ENCODE results near the gene LYPD8.
"Not testable (repeated sequence)": the region's sequence is repeated elsewhere in the genome, so short reads cannot be mapped to it uniquely, and the experiment has no call there.

The LYPD8 gene

GRCh38 chr1:248792342-248792741 lies 36.8 kb upstream of the LYPD8 start:
- no peaks in the 10 kb centered on the region for H3K79me2 ChIP-seq (ENCODE audit: insufficient read depth, low read length)
- H2AFZ ChIP-seq (ENCODE audit: low read depth, low read length, severe bottlenecking), result no peak overlapping the region
- no peak overlapping the region for H3K4me3 ChIP-seq (ENCODE audit: insufficient read depth, low read length, poor library complexity, severe bottlenecking)
- no peaks in the 10 kb centered on the region for H3F3A ChIP-seq (ENCODE audit: insufficient read depth)
- TF ChIP-seq EZH2phosphoT487 (conservative IDR thresholded peaks at IDR 0.05; ENCODE audit: low read length) (no peak), CTCF (IDR thresholded peaks at IDR 0.05; ENCODE audit: insufficient read depth, low read length, poor library complexity, severe bottlenecking) (no peak)
- H3K27ac ChIP-seq (ENCODE audit: low read depth, low read length), result no peak overlapping the region
- H3K36me3 ChIP-seq (ENCODE audit: low read length), result no peaks in the 10 kb centered on the region
- no peaks in the 10 kb centered on the region for H3K27me3 ChIP-seq (ENCODE audit: low read length)
- no peak overlapping the region for H3K9ac ChIP-seq (ENCODE audit: low read length)
- H3K9me3 ChIP-seq (ENCODE audit: insufficient read depth, low read length), result no peaks in the 10 kb centered on the region
- H3K4me2 ChIP-seq (ENCODE audit: low read depth, low read length, poor library complexity, severe bottlenecking), result no peak overlapping the region
- no peaks in the 10 kb centered on the region for H4K20me1 ChIP-seq (ENCODE audit: low read depth, low read length)
- H3K9me2 ChIP-seq (replicated peaks; ENCODE audit: insufficient read depth, low read length), result no peaks in the 10 kb centered on the region

- Histone ChIP-seq H3F3A (ENCODE audit: insufficient read depth) (no peaks in the 10 kb centered on the region), H3K9ac (ENCODE audit: low read length) (no peak overlapping the region), H3K9me3 (ENCODE audit: insufficient read depth, low read length) (no peaks in the 10 kb centered on the region), H4K20me1 (ENCODE audit: low read depth, low read length) (no peaks in the 10 kb centered on the region), H3K4me2 (ENCODE audit: low read depth, low read length, poor library complexity, severe bottlenecking) (no peak overlapping the region), H3K27me3 (ENCODE audit: low read length) (no peaks in the 10 kb centered on the region), H3K36me3 (ENCODE audit: low read length) (no peaks in the 10 kb centered on the region), H3K27ac (ENCODE audit: low read depth, low read length) (no peak overlapping the region), H3K9me2 (replicated peaks; ENCODE audit: insufficient read depth, low read length) (no peaks in the 10 kb centered on the region), H3K4me3 (ENCODE audit: insufficient read depth, low read length, poor library complexity, severe bottlenecking) (no peak overlapping the region), H2AFZ (ENCODE audit: low read depth, low read length, severe bottlenecking) (no peak overlapping the region), H3K79me2 (ENCODE audit: insufficient read depth, low read length) (no peaks in the 10 kb centered on the region)
- TF ChIP-seq CTCF (IDR thresholded peaks at IDR 0.05; ENCODE audit: insufficient read depth, low read length, poor library complexity, severe bottlenecking) (no peak), EZH2phosphoT487 (conservative IDR thresholded peaks at IDR 0.05; ENCODE audit: low read length) (no peak)
These were observed 35.5 kb upstream of the LYPD8 start for GRCh38 chr1:248791010-248791409.

GRCh38 chr1:248790456-248790855 lies 34.9 kb upstream of the LYPD8 start:
- H3K9me2 ChIP-seq (replicated peaks; ENCODE audit: insufficient read depth, low read length), result no peaks in the 10 kb centered on the region
- H3F3A ChIP-seq (ENCODE audit: insufficient read depth), result no peaks in the 10 kb centered on the region
- H4K20me1 ChIP-seq (ENCODE audit: low read depth, low read length), result no peaks in the 10 kb centered on the region
- no peaks in the 10 kb centered on the region for H3K27me3 ChIP-seq (ENCODE audit: low read length)
- H3K36me3 ChIP-seq (ENCODE audit: low read length), result no peaks in the 10 kb centered on the region
- H3K4me3 ChIP-seq (ENCODE audit: insufficient read depth, low read length, poor library complexity, severe bottlenecking), result no peak overlapping the region
- TF ChIP-seq EZH2phosphoT487 (conservative IDR thresholded peaks at IDR 0.05; ENCODE audit: low read length) (no peak), CTCF (IDR thresholded peaks at IDR 0.05; ENCODE audit: insufficient read depth, low read length, poor library complexity, severe bottlenecking) (no peak)
- H3K9me3 ChIP-seq (ENCODE audit: insufficient read depth, low read length), result no peaks in the 10 kb centered on the region
- no peak overlapping the region for H3K9ac ChIP-seq (ENCODE audit: low read length)
- no peak overlapping the region for H3K4me2 ChIP-seq (ENCODE audit: low read depth, low read length, poor library complexity, severe bottlenecking)
- no peak overlapping the region for H3K27ac ChIP-seq (ENCODE audit: low read depth, low read length)
- no peaks in the 10 kb centered on the region for H3K79me2 ChIP-seq (ENCODE audit: insufficient read depth, low read length)
- H2AFZ ChIP-seq (ENCODE audit: low read depth, low read length, severe bottlenecking), result no peak overlapping the region

GRCh38 chr1:248789337-248789736 lies 33.8 kb upstream of the LYPD8 start:
- not testable (repeated sequence) for H3K9ac ChIP-seq (ENCODE audit: low read length); H3K4me3 ChIP-seq (ENCODE audit: insufficient read depth, low read length, poor library complexity, severe bottlenecking); H3K4me2 ChIP-seq (ENCODE audit: low read depth, low read length, poor library complexity, severe bottlenecking); H3K27ac ChIP-seq (ENCODE audit: low read depth, low read length); H3K27me3 ChIP-seq (ENCODE audit: low read length); H3K9me3 ChIP-seq (ENCODE audit: insufficient read depth, low read length); H3K36me3 ChIP-seq (ENCODE audit: low read length); H3F3A ChIP-seq (ENCODE audit: insufficient read depth); H4K20me1 ChIP-seq (ENCODE audit: low read depth, low read length); H2AFZ ChIP-seq (ENCODE audit: low read depth, low read length, severe bottlenecking); H3K9me2 ChIP-seq (replicated peaks; ENCODE audit: insufficient read depth, low read length); H3K79me2 ChIP-seq (ENCODE audit: insufficient read depth, low read length)
